GM23338 (cell line): ENCODE results near the gene ASS1. TPM values are rescaled to one million over a fixed set of nuclear protein-coding genes. Genes with fewer than 3 reads are reported as not detected.

Experiments used
- ATAC-seq: fragments of 200-7000 bp; cut with Tn5 transposase; 3 replicates; pipeline ENCODE4 v1.9.1; 2020
- DNase-seq: peaks from one replicate; pipeline ENCODE4 v3.0.0-alpha.2; 2015; ENCODE audit warnings: low spot score
- H2AFZ ChIP-seq: fragments of 200-600 bp; sonication (generic); 2 replicates; pipeline ENCODE4 v1.8.0; 2016; ENCODE audit warnings: antibody characterized with exemption, mild to moderate bottlenecking, moderate library complexity
- H3F3A ChIP-seq: fragments of 200-600 bp; sonication (generic); replicated peaks from 2 replicates; pipeline ENCODE4 v1.8.0; 2017; ENCODE audit warnings: antibody characterized with exemption, mixed run types, low read depth
- H3K27ac ChIP-seq: fragments of 200-600 bp; sonication (generic); 2 replicates; pipeline ENCODE4 v1.6.1; 2016; ENCODE audit warnings: low read depth
- H3K27me3 ChIP-seq: fragments of 200-600 bp; sonication (generic); 2 replicates; pipeline ENCODE4 v1.8.0; 2016; ENCODE audit warnings: mild to moderate bottlenecking, mixed run types, moderate library complexity; ENCODE audit not compliant: insufficient read depth
- H3K36me3 ChIP-seq: fragments of 200-600 bp; sonication (generic); 2 replicates; pipeline ENCODE4 v1.8.0; 2016; ENCODE audit warnings: mild to moderate bottlenecking; ENCODE audit not compliant: insufficient read depth
- H3K4me1 ChIP-seq: fragments of 200-600 bp; sonication (generic); 2 replicates; pipeline ENCODE4 v1.8.0; 2016; ENCODE audit warnings: mild to moderate bottlenecking, moderate library complexity; ENCODE audit not compliant: insufficient read depth
- H3K4me2 ChIP-seq: fragments of 200-600 bp; sonication (generic); 2 replicates; pipeline ENCODE4 v1.7.1; 2017; ENCODE audit warnings: mixed run types
- H3K4me3 ChIP-seq: fragments of 200-600 bp; sonication (generic); 2 replicates; pipeline ENCODE4 v1.6.1; 2016; ENCODE audit warnings: mixed run types
- H3K79me2 ChIP-seq: fragments of 200-600 bp; sonication (generic); replicated peaks from 2 replicates; pipeline ENCODE4 v1.8.0; 2017; ENCODE audit warnings: mild to moderate bottlenecking; ENCODE audit not compliant: insufficient read depth
- H3K9me2 ChIP-seq: fragments of 200-600 bp; sonication (generic); 2 replicates; pipeline ENCODE4 v1.8.0; 2017; ENCODE audit not compliant: insufficient read depth
- H4K20me1 ChIP-seq: fragments of 200-600 bp; sonication (generic); replicated peaks from 2 replicates; pipeline ENCODE4 v1.8.0; 2017; ENCODE audit warnings: mild to moderate bottlenecking; ENCODE audit not compliant: insufficient read depth
- H3K27ac Mint-ChIP-seq: 2 replicates; pipeline ENCODE4 v1.8.0; 2020; ENCODE audit warnings: inconsistent platforms, mild to moderate bottlenecking, moderate library complexity, mixed read lengths
- H3K27me3 Mint-ChIP-seq: 3 replicates; pipeline ENCODE4 v1.8.0; 2022; ENCODE audit warnings: low read depth, mild to moderate bottlenecking, moderate library complexity, mixed read lengths, inconsistent platforms; ENCODE audit not compliant: insufficient read depth, poor library complexity
- H3K36me3 Mint-ChIP-seq: 3 replicates; pipeline ENCODE4 v1.8.0; 2021; ENCODE audit warnings: low read depth, mild to moderate bottlenecking, inconsistent platforms, moderate library complexity, mixed read lengths
- H3K4me1 Mint-ChIP-seq: 3 replicates; pipeline ENCODE4 v1.8.0; 2020; ENCODE audit warnings: mild to moderate bottlenecking, inconsistent platforms, mixed read lengths
- H3K4me3 Mint-ChIP-seq: 3 replicates; pipeline ENCODE4 v1.8.0; 2021; ENCODE audit warnings: moderate library complexity, mild to moderate bottlenecking, inconsistent platforms, mixed read lengths
- H3K9me3 Mint-ChIP-seq: 3 replicates; pipeline ENCODE4 v1.8.0; 2020; ENCODE audit warnings: moderate library complexity, mild to moderate bottlenecking, inconsistent platforms, mixed read lengths
- CREB1 ChIP-seq: fragments of 250-450 bp; sonication (Bioruptor Pico); IDR thresholded peaks from 2 replicates; pipeline ENCODE4 v1.5.0; 2020; ENCODE audit warnings: low read depth, mild to moderate bottlenecking, moderate library complexity
- EZH2 ChIP-seq: fragments of 200-600 bp; sonication (generic); IDR thresholded peaks from one replicate; pipeline ENCODE4 v1.8.0; 2017; ENCODE audit warnings: antibody characterized with exemption, mild to moderate bottlenecking, low read depth; ENCODE audit not compliant: unreplicated experiment
- EZH2phosphoT487 ChIP-seq: fragments of 200-600 bp; sonication (generic); IDR thresholded peaks from one replicate; pipeline ENCODE4 v1.8.1; 2018; ENCODE audit warnings: antibody characterized with exemption; ENCODE audit not compliant: unreplicated experiment
- JUNB ChIP-seq: IDR thresholded peaks from one replicate; pipeline ENCODE4 v1.6.1; 2016; ENCODE audit warnings: antibody characterized with exemption; ENCODE audit not compliant: unreplicated experiment
- NANOG ChIP-seq: IDR thresholded peaks from 2 replicates; pipeline ENCODE4 v1.6.1; 2016; ENCODE audit warnings: antibody characterized with exemption, borderline replicate concordance
- ZNF114 ChIP-seq: fragments of 250-450 bp; sonication (Bioruptor Pico); IDR thresholded peaks from 2 replicates; pipeline ENCODE4 v1.5.0; 2020; ENCODE audit warnings: mild to moderate bottlenecking, moderate library complexity
- ZNF331 ChIP-seq: fragments of 250-450 bp; sonication (Bioruptor Pico); IDR thresholded peaks from 2 replicates; pipeline ENCODE4 v1.5.0; 2020; ENCODE audit warnings: low read depth, mild to moderate bottlenecking, moderate library complexity
- polyA plus RNA-seq: library from polyadenylated mRNA; unstranded; fragments of >200 nt; fragmentation: Nextera tagmentation; extraction: Ambion mirVana; gene quantifications from 2 replicates; pipeline ENCODE4 v1.2.1, GENCODE V29; 2016
- total RNA-seq: library from RNA; depleted of rRNA; stranded (reverse); fragments of >200 nt; shearing (Covaris generic); gene quantifications from 2 replicates; pipeline ENCODE4 v1.2.3, GENCODE V29; 2014
- TF ChIP-seq, protein P1 (sequence below): IDR thresholded peaks from one replicate; pipeline ENCODE4 v1.6.1; 2018; ENCODE audit warnings: antibody characterized with exemption; ENCODE audit not compliant: unreplicated experiment
- TF ChIP-seq, protein P2 (sequence below), 2 experiments: fragments of 200-600 bp in 1 of 2; sonication (generic) in 1 of 2; conservative IDR thresholded peaks; 2 replicates each; pipeline versions ENCODE4 v1.5.1 to v1.6.1; 2016 to 2017; ENCODE audit warnings: antibody characterized with exemption in 2 of 2, low read depth in 2 of 2, mild to moderate bottlenecking in 2 of 2, moderate library complexity in 1 of 2
- TF ChIP-seq, protein P3 (sequence below): IDR thresholded peaks from 2 replicates; pipeline ENCODE4 v1.6.1; 2016; ENCODE audit warnings: antibody characterized with exemption

Gene ASS1
- total and polyA plus RNA-seq, 2 experiments from 2014 or later, result 65.8 to 103 TPM

DNA sequence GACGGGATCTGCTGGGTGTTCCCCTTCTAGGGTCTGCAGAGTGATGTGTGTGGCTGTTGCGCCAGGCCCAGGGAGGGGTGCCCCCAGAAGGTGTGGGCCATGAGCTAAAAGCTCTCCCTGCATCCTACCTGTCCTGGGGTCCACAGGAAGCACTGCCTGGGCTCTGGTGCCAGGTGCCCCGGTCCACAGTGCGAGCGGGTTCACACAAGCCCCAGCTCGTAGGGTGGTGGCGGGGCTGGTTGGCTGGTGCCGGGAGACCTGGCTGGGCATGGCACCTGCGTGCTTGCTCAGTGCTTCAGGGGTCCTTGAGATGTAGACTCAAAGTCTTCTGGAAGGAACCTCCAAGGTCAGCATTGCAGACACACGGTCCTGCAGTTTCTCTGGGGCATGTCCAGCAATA lies 25.5 kb downstream of the ASS1 start (continued):
- TF ChIP-seq, protein P1, sequence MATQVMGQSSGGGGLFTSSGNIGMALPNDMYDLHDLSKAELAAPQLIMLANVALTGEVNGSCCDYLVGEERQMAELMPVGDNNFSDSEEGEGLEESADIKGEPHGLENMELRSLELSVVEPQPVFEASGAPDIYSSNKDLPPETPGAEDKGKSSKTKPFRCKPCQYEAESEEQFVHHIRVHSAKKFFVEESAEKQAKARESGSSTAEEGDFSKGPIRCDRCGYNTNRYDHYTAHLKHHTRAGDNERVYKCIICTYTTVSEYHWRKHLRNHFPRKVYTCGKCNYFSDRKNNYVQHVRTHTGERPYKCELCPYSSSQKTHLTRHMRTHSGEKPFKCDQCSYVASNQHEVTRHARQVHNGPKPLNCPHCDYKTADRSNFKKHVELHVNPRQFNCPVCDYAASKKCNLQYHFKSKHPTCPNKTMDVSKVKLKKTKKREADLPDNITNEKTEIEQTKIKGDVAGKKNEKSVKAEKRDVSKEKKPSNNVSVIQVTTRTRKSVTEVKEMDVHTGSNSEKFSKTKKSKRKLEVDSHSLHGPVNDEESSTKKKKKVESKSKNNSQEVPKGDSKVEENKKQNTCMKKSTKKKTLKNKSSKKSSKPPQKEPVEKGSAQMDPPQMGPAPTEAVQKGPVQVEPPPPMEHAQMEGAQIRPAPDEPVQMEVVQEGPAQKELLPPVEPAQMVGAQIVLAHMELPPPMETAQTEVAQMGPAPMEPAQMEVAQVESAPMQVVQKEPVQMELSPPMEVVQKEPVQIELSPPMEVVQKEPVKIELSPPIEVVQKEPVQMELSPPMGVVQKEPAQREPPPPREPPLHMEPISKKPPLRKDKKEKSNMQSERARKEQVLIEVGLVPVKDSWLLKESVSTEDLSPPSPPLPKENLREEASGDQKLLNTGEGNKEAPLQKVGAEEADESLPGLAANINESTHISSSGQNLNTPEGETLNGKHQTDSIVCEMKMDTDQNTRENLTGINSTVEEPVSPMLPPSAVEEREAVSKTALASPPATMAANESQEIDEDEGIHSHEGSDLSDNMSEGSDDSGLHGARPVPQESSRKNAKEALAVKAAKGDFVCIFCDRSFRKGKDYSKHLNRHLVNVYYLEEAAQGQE, result no peak
- TF ChIP-seq CREB1 (CRISPR knock-in tag) (no peak), EZH2 (no peak), ZNF331 (CRISPR knock-in tag) (no peak), ZNF114 (CRISPR knock-in tag) (no peak), NANOG (no peak)

DNA sequence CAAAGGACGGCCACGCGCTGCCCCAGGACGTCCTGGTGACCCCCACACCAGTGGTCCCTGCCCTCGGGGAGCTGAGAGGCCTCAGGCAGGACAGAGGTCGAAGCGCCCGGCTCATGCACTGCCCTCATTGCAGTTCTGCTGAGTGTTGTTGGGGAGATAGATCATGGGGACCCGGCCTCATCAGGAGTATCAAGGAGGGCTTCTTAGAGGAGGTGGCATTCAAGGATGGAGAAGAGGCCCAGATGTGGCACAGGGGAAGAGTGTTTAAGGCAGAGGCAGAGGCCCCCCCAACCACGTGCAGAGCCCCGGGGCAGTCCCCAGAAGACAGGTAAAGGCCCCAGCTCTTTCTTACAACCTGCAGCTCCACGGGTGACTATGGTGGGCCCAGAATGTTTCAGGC lies 26.2 kb downstream of the ASS1 start:
- Histone ChIP-seq H3K4me2 (no peak overlapping the region), H3K4me1 (peaks cover 19% of the 10 kb centered on the region), H3K27me3 (no peaks in the 10 kb centered on the region), H3K9me2 (no peaks in the 10 kb centered on the region), H3K36me3 (no peaks in the 10 kb centered on the region), H3K27ac (no peak overlapping the region), H3K79me2 (no peaks in the 10 kb centered on the region), H3F3A (no peaks in the 10 kb centered on the region), H3K4me3 (no peak overlapping the region), H4K20me1 (no peaks in the 10 kb centered on the region), H2AFZ (no peak overlapping the region)
- DNase-seq (no peak), ATAC-seq (no peak)
- Mint-ChIP-seq H3K4me3 (no peak overlapping the region), H3K4me1 (peaks cover 35% of the 10 kb centered on the region), H3K9me3 (no peaks in the 10 kb centered on the region), H3K27ac (no peak overlapping the region), H3K27me3 (peaks cover 14% of the 10 kb centered on the region), H3K36me3 (peaks cover 21% of the 10 kb centered on the region)
- TF ChIP-seq EZH2phosphoT487, result no peak
- TF ChIP-seq ZNF331 (CRISPR knock-in tag), result no peak
- TF ChIP-seq, protein P1, result no peak
- no peak for TF ChIP-seq CREB1 (CRISPR knock-in tag)
- TF ChIP-seq EZH2, result no peak
- no peak for TF ChIP-seq ZNF114 (CRISPR knock-in tag)
- TF ChIP-seq, protein P2, sequence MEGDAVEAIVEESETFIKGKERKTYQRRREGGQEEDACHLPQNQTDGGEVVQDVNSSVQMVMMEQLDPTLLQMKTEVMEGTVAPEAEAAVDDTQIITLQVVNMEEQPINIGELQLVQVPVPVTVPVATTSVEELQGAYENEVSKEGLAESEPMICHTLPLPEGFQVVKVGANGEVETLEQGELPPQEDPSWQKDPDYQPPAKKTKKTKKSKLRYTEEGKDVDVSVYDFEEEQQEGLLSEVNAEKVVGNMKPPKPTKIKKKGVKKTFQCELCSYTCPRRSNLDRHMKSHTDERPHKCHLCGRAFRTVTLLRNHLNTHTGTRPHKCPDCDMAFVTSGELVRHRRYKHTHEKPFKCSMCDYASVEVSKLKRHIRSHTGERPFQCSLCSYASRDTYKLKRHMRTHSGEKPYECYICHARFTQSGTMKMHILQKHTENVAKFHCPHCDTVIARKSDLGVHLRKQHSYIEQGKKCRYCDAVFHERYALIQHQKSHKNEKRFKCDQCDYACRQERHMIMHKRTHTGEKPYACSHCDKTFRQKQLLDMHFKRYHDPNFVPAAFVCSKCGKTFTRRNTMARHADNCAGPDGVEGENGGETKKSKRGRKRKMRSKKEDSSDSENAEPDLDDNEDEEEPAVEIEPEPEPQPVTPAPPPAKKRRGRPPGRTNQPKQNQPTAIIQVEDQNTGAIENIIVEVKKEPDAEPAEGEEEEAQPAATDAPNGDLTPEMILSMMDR (conservative IDR thresholded peaks at IDR 0.05; ENCODE audit: low read depth in 2 of 2), result no peak
- no peak for TF ChIP-seq JUNB
- TF ChIP-seq, protein P3, sequence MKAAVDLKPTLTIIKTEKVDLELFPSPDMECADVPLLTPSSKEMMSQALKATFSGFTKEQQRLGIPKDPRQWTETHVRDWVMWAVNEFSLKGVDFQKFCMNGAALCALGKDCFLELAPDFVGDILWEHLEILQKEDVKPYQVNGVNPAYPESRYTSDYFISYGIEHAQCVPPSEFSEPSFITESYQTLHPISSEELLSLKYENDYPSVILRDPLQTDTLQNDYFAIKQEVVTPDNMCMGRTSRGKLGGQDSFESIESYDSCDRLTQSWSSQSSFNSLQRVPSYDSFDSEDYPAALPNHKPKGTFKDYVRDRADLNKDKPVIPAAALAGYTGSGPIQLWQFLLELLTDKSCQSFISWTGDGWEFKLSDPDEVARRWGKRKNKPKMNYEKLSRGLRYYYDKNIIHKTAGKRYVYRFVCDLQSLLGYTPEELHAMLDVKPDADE, result no peak
